Fibroblast of the aortic adventitia (primary cell): ENCODE data around the gene DUSP9. TPM values are rescaled to one million over a fixed set of nuclear protein-coding genes. Genes with fewer than 3 reads are reported as not detected.

Experiments
- DNase-seq: peaks from one replicate; pipeline ENCODE4 v3.0.0-alpha.2; 2010; ENCODE audit warnings: low read depth
- H3K4me3 ChIP-seq: 2 replicates; pipeline ENCODE4 v1.5.1; 2011; ENCODE audit warnings: low read depth, mild to moderate bottlenecking, control low read depth, low read length, moderate library complexity
- CTCF ChIP-seq: IDR thresholded peaks from 2 replicates; pipeline ENCODE4 v1.5.1; 2011; ENCODE audit warnings: mild to moderate bottlenecking, low read length, control low read depth, inconsistent platforms; ENCODE audit not compliant: insufficient read depth
- total RNA-seq: library from RNA; depleted of rRNA; stranded (reverse); fragments of >200 nt; gene quantifications from 2 replicates; pipeline ENCODE4 v1.2.3, GENCODE V29; 2012; ENCODE audit warnings: low replicate concordance

Gene DUSP9
- total RNA-seq, 1 donor: not detected

- H3K4me3 ChIP-seq: no peak overlapping the region
- TF ChIP-seq CTCF: no peak
- DNase-seq: no peak
Measured at GRCh38 chrX:153685751-153686696, 39.0 kb downstream of the DUSP9 start.

GRCh38 chrX:153686711-153687110, 39.7 kb downstream of the DUSP9 start:
- DNase-seq: no peak
- H3K4me3 ChIP-seq: no peak overlapping the region
- TF ChIP-seq CTCF: no peak

GRCh38 chrX:153687121-153688039, 40.4 kb downstream of the DUSP9 start, which contains the start of gene SLC6A8:
SLC6A8 (plus strand) TSS chrX:153687926; CDS start chrX:153688575, 649 bp downstream.
- H3K4me3 ChIP-seq: peak within 1 kb of the TSS; percentile 62
- TF ChIP-seq CTCF: peak; percentile 26
- peak; percentile 52 for DNase-seq

GRCh38 chrX:153688071-153688470, 41.1 kb downstream of the DUSP9 start:
- H3K4me3 ChIP-seq: no peak overlapping the region

GRCh38 chrX:153688506-153688905, 41.5 kb downstream of the DUSP9 start:
- H3K4me3 ChIP-seq: peak overlapping the region; percentile 62
- no peak for DNase-seq
- no peak for TF ChIP-seq CTCF

More at GRCh38 chrX:153688071-153688470, 41.1 kb downstream of the DUSP9 start:
- no peak for TF ChIP-seq CTCF
- DNase-seq: no peak

GRCh38 chrX:153688911-153689590, 42.0 kb downstream of the DUSP9 start:
- peak overlapping the region; percentile 62 for H3K4me3 ChIP-seq
- TF ChIP-seq CTCF: no peak
- DNase-seq: peak; percentile 21
